Neural cell (in vitro differentiated cells): ENCODE data around the gene RALGDS. TPM values are rescaled to one million over a fixed set of nuclear protein-coding genes. Genes with fewer than 3 reads are reported as not detected.

ENCODE experiments used
- H2AFZ ChIP-seq: fragments of 200-600, 300-800 bp; sonication (generic), shearing (Covaris generic); 2 replicates; pipeline ENCODE4 v1.6.0; 2014; ENCODE audit warnings: low read depth, mild to moderate bottlenecking, antibody characterized with exemption, low read length, moderate library complexity
- H3F3A ChIP-seq: fragments of 200-600 bp; shearing (Covaris generic); 2 replicates; pipeline ENCODE4 v1.6.1; 2016; ENCODE audit warnings: mild to moderate bottlenecking, moderate library complexity, mixed read lengths, antibody characterized with exemption, low read length; ENCODE audit not compliant: insufficient read depth, poor library complexity, severe bottlenecking
- H3K27ac ChIP-seq: fragments of 200-600, 300-800 bp; sonication (generic), shearing (Covaris generic); 2 replicates; pipeline ENCODE4 v1.5.1; 2014; ENCODE audit warnings: mild to moderate bottlenecking, low read length, moderate library complexity
- H3K27me3 ChIP-seq: fragments of 300-800, 200-600 bp; sonication (generic), shearing (Covaris generic); 2 replicates; pipeline ENCODE4 v1.6.0; 2014; ENCODE audit warnings: mild to moderate bottlenecking, low read depth, low read length, moderate library complexity; ENCODE audit not compliant: insufficient read depth
- H3K36me3 ChIP-seq: fragments of 300-800, 200-600 bp; sonication (generic), shearing (Covaris generic); 2 replicates; pipeline ENCODE4 v1.5.1; 2014; ENCODE audit warnings: mild to moderate bottlenecking, antibody characterized with exemption, low read length, moderate library complexity; ENCODE audit not compliant: insufficient read depth
- H3K4me2 ChIP-seq: fragments of 300-800, 200-600 bp; sonication (generic), shearing (Covaris generic); 2 replicates; pipeline ENCODE4 v1.6.0; 2014; ENCODE audit warnings: mild to moderate bottlenecking, low read length
- H3K4me3 ChIP-seq: fragments of 300-800, 200-600 bp; sonication (generic), shearing (Covaris generic); 2 replicates; pipeline ENCODE4 v1.5.1; 2014; ENCODE audit warnings: mild to moderate bottlenecking, low read length, moderate library complexity
- H3K79me2 ChIP-seq: fragments of 200-600 bp; shearing (Covaris generic); replicated peaks from 2 replicates; pipeline ENCODE4 v1.6.0; 2014; ENCODE audit warnings: mild to moderate bottlenecking, low read length, moderate library complexity; ENCODE audit not compliant: insufficient read depth
- H3K9ac ChIP-seq: fragments of 300-800, 200-600 bp; sonication (generic), shearing (Covaris generic); 2 replicates; pipeline ENCODE4 v1.6.1; 2016; ENCODE audit warnings: mild to moderate bottlenecking, low read length, mixed read lengths
- H3K9me2 ChIP-seq: fragments of 200-600 bp; shearing (Covaris generic); 2 replicates; pipeline ENCODE4 v1.6.1; 2016; ENCODE audit warnings: mild to moderate bottlenecking, low read length, mixed read lengths; ENCODE audit not compliant: insufficient read depth
- H3K9me3 ChIP-seq: fragments of 200-600, 300-800 bp; sonication (generic), shearing (Covaris generic); 2 replicates; pipeline ENCODE4 v1.6.1; 2016; ENCODE audit warnings: mild to moderate bottlenecking, mixed run types, low read length, moderate library complexity, mixed read lengths
- H4K20me1 ChIP-seq: fragments of 200-600 bp; shearing (Covaris generic); 2 replicates; pipeline ENCODE4 v1.6.1; 2016; ENCODE audit warnings: mild to moderate bottlenecking, mixed run types; ENCODE audit not compliant: insufficient read depth
- CTCF ChIP-seq: fragments of 450-650 bp; IDR thresholded peaks from 2 replicates; pipeline ENCODE4 v1.5.1; 2014; ENCODE audit warnings: antibody characterized with exemption, mild to moderate bottlenecking, moderate library complexity; ENCODE audit not compliant: poor library complexity, severe bottlenecking
- EP300 ChIP-seq: fragments of 450-650 bp; conservative IDR thresholded peaks from 2 replicates; pipeline ENCODE4 v1.6.1; 2014; ENCODE audit warnings: antibody characterized with exemption, mild to moderate bottlenecking, moderate library complexity; ENCODE audit not compliant: poor library complexity, severe bottlenecking
- EZH2 ChIP-seq: fragments of 200-600, 300-800 bp; shearing (Covaris generic), sonication (generic); IDR thresholded peaks from 2 replicates; pipeline ENCODE4 v1.6.1; 2014; ENCODE audit warnings: antibody characterized with exemption, low read length, borderline replicate concordance, mild to moderate bottlenecking; ENCODE audit not compliant: insufficient read depth, poor library complexity, severe bottlenecking
- MXI1 ChIP-seq: fragments of 450-650 bp; conservative IDR thresholded peaks from 2 replicates; pipeline ENCODE4 v1.6.1; 2014; ENCODE audit warnings: antibody characterized with exemption, mild to moderate bottlenecking; ENCODE audit not compliant: poor library complexity, severe bottlenecking
- POLR2AphosphoS5 ChIP-seq: IDR thresholded peaks from 2 replicates; pipeline ENCODE4 v1.6.1; 2012
- RAD21 ChIP-seq: fragments of 450-650 bp; conservative IDR thresholded peaks from 2 replicates; pipeline ENCODE4 v1.6.1; 2014; ENCODE audit warnings: antibody characterized with exemption, mild to moderate bottlenecking, moderate library complexity
- REST ChIP-seq: IDR thresholded peaks from 2 replicates; pipeline ENCODE4 v1.6.1; 2012; ENCODE audit warnings: borderline replicate concordance
- SMC3 ChIP-seq: fragments of 450-650 bp; conservative IDR thresholded peaks from 2 replicates; pipeline ENCODE4 v1.6.1; 2014; ENCODE audit warnings: antibody characterized with exemption, mild to moderate bottlenecking, moderate library complexity; ENCODE audit not compliant: poor library complexity
- TAF1 ChIP-seq: IDR thresholded peaks from 2 replicates; pipeline ENCODE4 v1.6.1; 2012; ENCODE audit warnings: low read depth
- polyA plus RNA-seq: library from polyadenylated mRNA; depleted of rRNA; stranded (reverse); fragments of >200 nt; gene quantifications from 2 replicates; pipeline ENCODE4 v1.2.3, GENCODE V29; 2014

The RALGDS gene
- polyA plus RNA-seq, 1 donor from 2014 or later: 174 TPM

DNA sequence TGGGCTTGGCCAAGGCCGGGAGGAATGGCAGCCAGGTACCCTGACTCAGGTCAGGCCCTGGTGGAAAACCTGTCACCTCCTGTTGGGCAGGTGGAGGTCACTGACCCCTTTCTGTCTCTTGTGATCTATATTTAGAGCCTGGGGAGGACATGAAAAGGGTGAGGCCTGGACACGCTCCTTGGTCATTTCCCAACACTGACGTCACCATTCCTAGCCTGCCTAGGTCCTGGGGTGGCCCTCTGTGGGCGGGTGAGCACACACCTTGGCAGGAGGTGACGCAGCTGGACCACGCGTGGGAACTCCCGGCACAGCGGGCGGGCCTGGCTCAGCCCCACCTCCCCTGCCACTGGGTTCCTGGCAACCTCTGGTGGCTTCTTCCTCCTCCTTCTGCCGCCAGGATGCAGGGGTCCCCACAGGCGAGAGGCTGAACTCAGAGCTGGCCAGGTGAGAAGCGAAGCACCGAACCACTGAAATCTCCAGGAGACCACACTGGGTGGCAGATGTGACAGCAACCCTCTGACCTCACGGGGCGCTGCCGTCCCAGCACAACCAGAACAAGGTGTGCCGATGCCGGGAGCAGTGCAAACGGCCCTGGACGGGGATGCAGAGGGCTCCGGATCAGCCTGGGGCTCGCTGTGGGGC, 6.4 kb upstream of the RALGDS start:
- Histone ChIP-seq H3K4me3 (no peak overlapping the region), H3K9me2 (no peaks in the 10 kb centered on the region), H3K36me3 (no peaks in the 10 kb centered on the region), H4K20me1 (peaks cover 10% of the 10 kb centered on the region), H3F3A (no peaks in the 10 kb centered on the region), H2AFZ (no peak overlapping the region), H3K4me2 (no peak overlapping the region), H3K79me2 (peaks cover 15% of the 10 kb centered on the region), H3K9me3 (no peaks in the 10 kb centered on the region), H3K9ac (no peak overlapping the region), H3K27me3 (no peaks in the 10 kb centered on the region), H3K27ac (no peak overlapping the region)
- no peak for TF ChIP-seq TAF1
- no peak for TF ChIP-seq EZH2
- no peak for TF ChIP-seq CTCF
- no peak for TF ChIP-seq REST
- TF ChIP-seq EP300: no peak
- TF ChIP-seq RAD21: no peak
- no peak for TF ChIP-seq MXI1
- TF ChIP-seq SMC3: no peak
- no peak for TF ChIP-seq POLR2AphosphoS5

- Histone ChIP-seq H3K27ac (no peak overlapping the region), H3K4me3 (no peak overlapping the region), H3K4me2 (no peak overlapping the region), H3K36me3 (no peaks in the 10 kb centered on the region), H2AFZ (no peak overlapping the region), H3K9ac (no peak overlapping the region), H4K20me1 (peaks cover 10% of the 10 kb centered on the region), H3F3A (no peaks in the 10 kb centered on the region), H3K9me3 (no peaks in the 10 kb centered on the region), H3K9me2 (no peaks in the 10 kb centered on the region), H3K79me2 (peaks cover 12% of the 10 kb centered on the region), H3K27me3 (no peaks in the 10 kb centered on the region)
- TF ChIP-seq SMC3 (no peak), POLR2AphosphoS5 (no peak), MXI1 (no peak), TAF1 (no peak), REST (no peak), EZH2 (no peak), EP300 (no peak), RAD21 (no peak), CTCF (no peak)
These were observed 5.8 kb upstream of the RALGDS start for GRCh38 chr9:133126697-133127339.
